Naive thymus-derived CD4-positive, alpha-beta T cell (primary cell): ENCODE measurements around the gene LEF1. TPM values are rescaled to one million over a fixed set of nuclear protein-coding genes. Genes with fewer than 3 reads are reported as not detected.

Source experiments
- ATAC-seq: fragments of 150-1000 bp; cut with Tn5 transposase; 2 replicates; pipeline ENCODE4 v1.10.0; 2021; ENCODE audit warnings: mild to moderate bottlenecking, moderate library complexity
- CTCF ChIA-PET: fragments of 350-600 bp; sonication (Branson Sonifier 250); formaldehyde crosslinking; loops from one replicate; lab custom pipeline; 2021; ENCODE audit warnings: antibody characterized with exemption; lab: Charles Lee
- POLR2A ChIA-PET: fragments of 350-600 bp; sonication (Branson Sonifier 250); formaldehyde crosslinking; loops from one replicate; lab custom pipeline; 2021; ENCODE audit warnings: antibody characterized with exemption, inconsistent platforms; lab: Charles Lee
- DNase-seq, 9 donors: peaks; one replicate each; pipeline versions ENCODE4 v3.0.0 to v3.0.0-alpha.2; 2020 to 2022; ENCODE audit warnings: mixed read lengths in 1 of 9
- H3K27ac ChIP-seq: one replicate; pipeline ENCODE4 v1.7.0; 2013; ENCODE audit warnings: mild to moderate bottlenecking, low read depth, low read length, moderate library complexity
- H3K27me3 ChIP-seq, 2 donors: one replicate each; pipeline ENCODE4 v1.7.0; 2013; ENCODE audit warnings: low read length in 2 of 2, mild to moderate bottlenecking in 2 of 2, moderate library complexity in 2 of 2; ENCODE audit not compliant: control insufficient read depth in 2 of 2, insufficient read depth in 2 of 2
- H3K36me3 ChIP-seq, 3 experiments: 1 replicate in 2 of 3; 2 replicates in 1 of 3; pipeline ENCODE4 v1.7.0; 2013; ENCODE audit warnings: low read length in 3 of 3, mild to moderate bottlenecking in 3 of 3, moderate library complexity in 1 of 3; ENCODE audit not compliant: insufficient read depth in 3 of 3, control insufficient read depth in 2 of 3
- H3K4me1 ChIP-seq, 2 donors: one replicate each; pipeline ENCODE4 v1.7.0; 2013; ENCODE audit warnings: low read length in 2 of 2, mild to moderate bottlenecking in 2 of 2, moderate library complexity in 1 of 2; ENCODE audit not compliant: control insufficient read depth in 2 of 2, insufficient read depth in 2 of 2
- H3K4me3 ChIP-seq: 2 replicates; pipeline ENCODE4 v1.7.0; 2013; ENCODE audit warnings: mild to moderate bottlenecking, low read length
- H3K9me3 ChIP-seq, 3 experiments: 1 replicate in 2 of 3; 2 replicates in 1 of 3; pipeline ENCODE4 v1.7.0; 2013; ENCODE audit warnings: low read length in 3 of 3; ENCODE audit not compliant: control insufficient read depth in 2 of 3
- H3K27ac Mint-ChIP-seq, 9 donors: one replicate each; pipeline ENCODE4 v1.8.0; 2020 to 2022; ENCODE audit warnings: mixed read lengths in 9 of 9, mild to moderate bottlenecking in 8 of 9, moderate library complexity in 5 of 9, inconsistent platforms in 2 of 9
- H3K27me3 Mint-ChIP-seq, 5 donors: one replicate each; pipeline ENCODE4 v1.8.0; 2021 to 2022; ENCODE audit warnings: mixed read lengths in 5 of 5, mild to moderate bottlenecking in 1 of 5
- H3K36me3 Mint-ChIP-seq, 5 donors: one replicate each; pipeline ENCODE4 v1.8.0; 2020 to 2022; ENCODE audit warnings: mixed read lengths in 5 of 5, mild to moderate bottlenecking in 3 of 5, inconsistent platforms in 1 of 5
- H3K4me1 Mint-ChIP-seq, 7 donors: one replicate each; pipeline ENCODE4 v1.8.0; 2020 to 2022; ENCODE audit warnings: mixed read lengths in 7 of 7, mild to moderate bottlenecking in 3 of 7, inconsistent platforms in 1 of 7
- H3K4me3 Mint-ChIP-seq, 10 donors: one replicate each; pipeline ENCODE4 v1.8.0; 2020 to 2022; ENCODE audit warnings: mild to moderate bottlenecking in 10 of 10, mixed read lengths in 10 of 10, moderate library complexity in 6 of 10, inconsistent platforms in 2 of 10
- H3K9me3 Mint-ChIP-seq, 11 donors: one replicate each; pipeline ENCODE4 v1.8.0; 2020 to 2022; ENCODE audit warnings: mixed read lengths in 11 of 11, mild to moderate bottlenecking in 4 of 11, inconsistent platforms in 1 of 11, moderate library complexity in 1 of 11
- intact Hi-C, 2 donors: fragments of 100-400 bp; cut with micrococcal nuclease; formaldehyde crosslinking; loops; one replicate each; pipeline ENCODE4 v1.15.1; 2023
- polyA plus RNA-seq, 2 donors: library from polyadenylated mRNA; unstranded; fragments of 300-500 nt; fragmentation: Illumina TruSeq; gene quantifications; one replicate each; pipeline ENCODE4 v1.2.3, GENCODE V29; 2021
- total RNA-seq, 6 experiments: library from RNA in 5 of 6; stranded (reverse) in 5 of 6; gene quantifications; 1 replicate in 5 of 6; 2 replicates in 1 of 6; pipeline ENCODE4 v1.2.3 and lab custom pipeline; 2021 to 2026

LEF1 gene
- total and polyA plus RNA-seq, 7 experiments from 2014 or later, result 270 to 928 (median 674) TPM

DNA sequence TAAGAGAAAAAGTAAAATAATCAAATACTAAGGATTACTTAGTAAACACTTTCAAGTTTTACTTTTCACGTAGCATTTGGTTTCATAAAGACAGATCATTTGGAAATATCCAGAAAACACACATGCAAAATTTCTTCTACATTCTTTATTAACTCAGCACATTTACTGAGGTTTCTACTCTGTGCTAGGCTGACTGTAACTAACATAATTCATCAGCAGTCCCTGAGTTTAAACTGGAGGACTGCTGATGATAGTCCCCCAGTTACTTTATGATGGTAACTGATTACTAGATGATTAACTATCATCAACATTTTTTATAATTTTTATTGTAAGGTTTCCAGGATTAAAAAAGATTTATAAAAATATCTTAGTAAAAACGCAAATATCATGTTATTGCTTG, 12.3 kb downstream of the LEF1 start:
- peaks cover 28 to 99% (median 79%) of the 10 kb centered on the region in 7 donors for H3K4me1 Mint-ChIP-seq
- Histone ChIP-seq H3K4me1 (peaks cover 42 to 67% of the 10 kb centered on the region in 2 donors), H3K9me3 (no peaks in the 10 kb centered on the region), H3K36me3 (peaks cover 0 to 26% (median 24%) of the 10 kb centered on the region in 3 experiments), H3K4me3 (peak overlapping the region; percentile 14), H3K27ac (peak overlapping the region; percentile 87), H3K27me3 (no peaks in the 10 kb centered on the region)
- H3K9me3 Mint-ChIP-seq, result no peaks in the 10 kb centered on the region
- H3K27ac Mint-ChIP-seq, result peak overlapping the region; percentile 66 to 97 (median 92)
- DNase-seq, result no peak
- peak overlapping the region; percentile 39 to 100 (median 97) for H3K4me3 Mint-ChIP-seq
- no peak for ATAC-seq
- intact Hi-C loops, result loop anchor here in 1 of 2 donors (1.0 to 2.0 kb wide), 2 partner anchors 9 to 14 kb away; no protein-coding TSS in a partner anchor
- CTCF ChIA-PET, result interaction anchor here (0.6 to 4.7 kb wide), 6 partner anchors 8 to 416 kb away, joined by 3 to 22 read pairs (median 3); no protein-coding TSS in a partner anchor
- no peaks in the 10 kb centered on the region for H3K27me3 Mint-ChIP-seq
- POLR2A ChIA-PET, result interaction anchor here (0.6 to 13.0 kb wide), 12 partner anchors 13 to 311 kb away, joined by 3 to 191 read pairs (median 6); partner anchors contain the start of gene LEF1
- peaks cover 15 to 68% (median 58%) of the 10 kb centered on the region in 5 donors for H3K36me3 Mint-ChIP-seq

GRCh38 chr4:108155373-108155772, 13.4 kb downstream of the LEF1 start:
- Histone ChIP-seq H3K27me3 (no peaks in the 10 kb centered on the region), H3K9me3 (no peaks in the 10 kb centered on the region), H3K4me1 (peaks cover 35 to 72% of the 10 kb centered on the region in 2 donors), H3K27ac (peak overlapping the region; percentile 87), H3K36me3 (peaks cover 0 to 32% (median 21%) of the 10 kb centered on the region in 3 experiments), H3K4me3 (peak overlapping the region; percentile 14)
- POLR2A ChIA-PET, result interaction anchor here (0.5 to 10.0 kb wide), 13 partner anchors 8 to 452 kb away, joined by 3 to 191 read pairs (median 4); partner anchors contain the start of gene LEF1
- Mint-ChIP-seq H3K4me3 (peak overlapping the region; percentile 83 to 100 (median 97)), H3K27me3 (no peaks in the 10 kb centered on the region), H3K9me3 (no peaks in the 10 kb centered on the region), H3K36me3 (peaks cover 20 to 64% (median 56%) of the 10 kb centered on the region in 5 donors), H3K27ac (peak overlapping the region; percentile 66 to 97 (median 92)), H3K4me1 (peaks cover 31 to 99% (median 80%) of the 10 kb centered on the region in 7 donors)
- CTCF ChIA-PET, result interaction anchor here (0.6 to 1.1 kb wide), 6 partner anchors 37 to 417 kb away, joined by 3 to 4 read pairs (median 4); no protein-coding TSS in a partner anchor
- intact Hi-C loops, result loop anchor here (1.0 to 2.0 kb wide), 6 partner anchors 9 to 417 kb away; no protein-coding TSS in a partner anchor
- DNase-seq (peak in 2 of 9 donors; percentile 38 to 65), ATAC-seq (peak; percentile 65)

GRCh38 chr4:108152980-108153379, 15.8 kb downstream of the LEF1 start:
- intact Hi-C loops, result loop anchor here in 1 of 2 donors (1.0 kb wide), 1 partner anchor 9 kb away; no protein-coding TSS in a partner anchor
- ChIA-PET CTCF (interaction anchor here (1.0 to 2.0 kb wide), 6 partner anchors 11 to 420 kb away, joined by 3 to 9 read pairs (median 4); no protein-coding TSS in a partner anchor), POLR2A (interaction anchor here (0.6 to 5.9 kb wide), 13 partner anchors 8 to 417 kb away, joined by 3 to 94 read pairs (median 3); partner anchors contain the start of gene LEF1)
- Histone ChIP-seq H3K27ac (peak overlapping the region; percentile 87), H3K4me3 (peak overlapping the region; percentile 1), H3K9me3 (no peaks in the 10 kb centered on the region), H3K4me1 (peaks cover 14 to 73% of the 10 kb centered on the region in 2 donors), H3K27me3 (no peaks in the 10 kb centered on the region), H3K36me3 (peaks cover 0 to 32% (median 8%) of the 10 kb centered on the region in 3 experiments)
- Mint-ChIP-seq H3K27ac (peak overlapping the region; percentile 61 to 97 (median 91)), H3K4me1 (peaks cover 38 to 94% (median 77%) of the 10 kb centered on the region in 7 donors), H3K27me3 (no peaks in the 10 kb centered on the region), H3K4me3 (peak overlapping the region; percentile 75 to 96 (median 84)), H3K36me3 (peaks cover 13 to 47% (median 43%) of the 10 kb centered on the region in 5 donors), H3K9me3 (no peaks in the 10 kb centered on the region)
- DNase-seq, result no peak
- ATAC-seq, result no peak

GRCh38 chr4:108149588-108150380, 18.9 kb downstream of the LEF1 start:
- no peak for ATAC-seq
- POLR2A ChIA-PET, result interaction anchor here (0.6 to 5.9 kb wide), 10 partner anchors 11 to 114 kb away, joined by 3 to 94 read pairs (median 4); partner anchors contain the start of gene LEF1
- peak overlapping the region in 9 of 10 donors; percentile 14 to 96 (median 64) for H3K4me3 Mint-ChIP-seq

GRCh38 chr4:108148316-108148715, 20.4 kb downstream of the LEF1 start:
- POLR2A ChIA-PET, result interaction anchor here (0.8 to 5.9 kb wide), 5 partner anchors 13 to 46 kb away, joined by 4 to 94 read pairs (median 5); no protein-coding TSS in a partner anchor

More at GRCh38 chr4:108149588-108150380, 18.9 kb downstream of the LEF1 start:
- Histone ChIP-seq H3K9me3 (no peaks in the 10 kb centered on the region), H3K36me3 (peaks cover 0 to 32% (median 17%) of the 10 kb centered on the region in 3 experiments), H3K27me3 (no peaks in the 10 kb centered on the region), H3K4me1 (peaks cover 22 to 85% of the 10 kb centered on the region in 2 donors), H3K27ac (peak overlapping the region; percentile 87), H3K4me3 (no peak overlapping the region)
- CTCF ChIA-PET, result interaction anchor here (1.1 to 2.4 kb wide), 3 partner anchors 10 to 363 kb away, joined by 4 to 6 read pairs (median 4); no protein-coding TSS in a partner anchor
- H3K27me3 Mint-ChIP-seq, result no peaks in the 10 kb centered on the region
- H3K9me3 Mint-ChIP-seq, result no peaks in the 10 kb centered on the region
- intact Hi-C loops, result no loop called here
- H3K4me1 Mint-ChIP-seq, result peaks cover 46 to 94% (median 80%) of the 10 kb centered on the region in 7 donors
- H3K36me3 Mint-ChIP-seq, result peaks cover 19 to 41% (median 34%) of the 10 kb centered on the region in 5 donors
- peak overlapping the region in 8 of 9 donors; percentile 49 to 97 (median 89) for H3K27ac Mint-ChIP-seq
- no peak for DNase-seq

More at GRCh38 chr4:108148316-108148715, 20.4 kb downstream of the LEF1 start:
- peaks cover 25 to 48% (median 41%) of the 10 kb centered on the region in 5 donors for H3K36me3 Mint-ChIP-seq
- peaks cover 56 to 94% (median 93%) of the 10 kb centered on the region in 7 donors for H3K4me1 Mint-ChIP-seq
- peak overlapping the region; percentile 41 to 86 (median 80) for H3K4me3 Mint-ChIP-seq
- Histone ChIP-seq H3K4me1 (peaks cover 25 to 91% of the 10 kb centered on the region in 2 donors), H3K9me3 (no peaks in the 10 kb centered on the region), H3K4me3 (peak overlapping the region; percentile 32), H3K27me3 (no peaks in the 10 kb centered on the region), H3K36me3 (peaks cover 0 to 32% (median 17%) of the 10 kb centered on the region in 3 experiments), H3K27ac (peak overlapping the region; percentile 81)
- H3K27me3 Mint-ChIP-seq, result no peaks in the 10 kb centered on the region
- CTCF ChIA-PET, result interaction anchor here (0.6 to 1.7 kb wide), 4 partner anchors 8 to 117 kb away, joined by 3 to 4 read pairs (median 3); no protein-coding TSS in a partner anchor
- H3K9me3 Mint-ChIP-seq, result no peaks in the 10 kb centered on the region
- intact Hi-C loops, result loop anchor here (1.0 kb wide), 1 partner anchor 8 kb away; no protein-coding TSS in a partner anchor
- peak; percentile 74 for ATAC-seq
- DNase-seq, result peak in 5 of 9 donors; percentile 44 to 82 (median 47)
- peak overlapping the region; percentile 36 to 97 (median 92) for H3K27ac Mint-ChIP-seq
